Activated CD4-positive, alpha-beta T cell treated with anti-CD3 and anti-CD28 coated beads, Interleukin-2, amount 50 U/mL, for 4 hours (primary cell): ENCODE measurements around the gene CDKL5.
A peak's percentile ranks its signal among the peaks of the same experiment; 100 is the strongest.
"Not testable (repeated sequence)": the region's sequence is repeated elsewhere in the genome, so short reads cannot be mapped to it uniquely, and the experiment has no call there.

Source experiments
- DNase-seq, 2 experiments: peaks; one replicate each; pipeline ENCODE4 v3.0.0-alpha.2; 2020

The CDKL5 gene

DNA sequence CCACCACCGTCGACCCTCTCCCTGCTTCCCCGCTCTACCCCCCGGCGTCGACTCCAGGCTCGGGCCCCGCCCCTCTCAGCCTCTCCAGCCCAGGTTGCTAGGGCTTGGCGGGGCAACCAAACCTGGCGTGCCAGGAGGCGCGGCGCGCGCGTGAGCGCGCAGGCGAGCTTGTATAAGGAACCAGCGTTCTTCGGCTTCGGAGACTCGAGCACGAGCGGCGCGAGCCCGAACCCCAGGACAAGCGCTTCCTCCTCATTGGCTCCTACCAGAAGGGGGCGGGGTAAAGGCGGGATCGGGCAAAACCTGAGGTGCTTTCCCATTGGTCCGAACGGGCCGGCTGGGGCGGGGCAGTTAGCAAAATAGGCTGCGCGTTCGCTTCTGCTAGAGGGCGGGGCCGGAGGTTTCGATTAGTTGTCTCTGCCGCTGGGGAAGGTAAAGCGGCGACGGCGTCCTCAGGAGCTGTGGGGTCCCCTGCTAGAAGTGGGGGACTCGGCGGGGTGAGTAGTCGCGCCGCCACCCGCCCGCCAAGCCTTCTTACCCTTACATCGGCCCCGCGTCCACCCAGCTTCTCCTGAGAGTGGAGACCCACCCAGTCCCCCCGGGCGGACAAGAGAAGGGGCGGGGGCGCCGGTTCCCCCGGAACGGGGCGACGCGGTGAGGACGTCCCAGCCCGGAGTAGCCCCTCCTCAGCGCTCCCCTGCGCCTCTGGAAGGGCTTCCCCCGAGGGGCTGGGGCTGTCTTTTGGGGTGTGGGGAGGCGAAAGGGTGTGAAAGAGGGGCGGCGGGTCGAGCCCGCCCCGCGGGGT is at the start of gene CDKL5:
Gene CDKL5, plus strand, starts transcription at position 410 of the 805 bp plus-strand sequence. CDS start 81,489 bp downstream, outside the sequence.
- DNase-seq = peak; percentile 95 to 96

DNA sequence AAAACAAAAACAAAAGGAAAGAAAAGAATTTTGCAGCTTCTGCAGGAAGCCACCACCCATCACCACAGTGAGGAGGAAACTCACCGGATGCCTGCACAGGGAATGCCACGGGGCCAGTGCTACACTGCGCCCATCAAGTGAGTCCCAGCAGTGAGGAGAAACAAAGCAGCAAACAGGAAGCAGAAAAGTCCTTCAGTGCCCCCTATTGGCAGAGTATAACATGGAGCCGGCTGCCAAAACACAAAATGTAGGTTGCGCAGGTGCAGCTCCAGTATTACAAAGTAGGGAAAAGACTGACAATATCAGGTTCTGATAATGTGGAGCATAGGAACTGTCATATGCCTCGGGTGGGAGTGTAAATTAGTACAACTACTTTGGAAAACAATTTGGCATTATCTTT is 47.6 kb upstream of the CDKL5 start:
- peak; percentile 1 for DNase-seq

DNA sequence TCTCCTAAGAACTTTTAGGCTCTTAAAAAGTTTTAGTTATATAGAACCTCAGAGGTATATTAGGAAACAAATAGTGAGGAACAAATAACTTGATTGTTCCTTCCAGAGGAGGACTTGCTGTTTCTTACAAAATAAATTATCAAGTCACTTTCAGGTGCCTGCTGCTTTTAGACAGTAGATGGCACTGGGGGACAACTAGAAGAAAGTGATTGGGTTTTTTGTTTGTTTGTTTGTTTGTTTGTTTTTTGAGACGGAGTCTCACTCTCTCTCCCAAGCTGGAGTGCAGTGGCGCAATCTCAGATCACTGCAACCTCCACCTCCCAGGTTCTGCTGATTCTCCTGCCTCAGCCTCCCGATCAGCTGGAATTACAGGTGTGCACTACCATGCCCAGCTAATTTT is 35.4 kb upstream of the CDKL5 start:
- no peak for DNase-seq

DNA sequence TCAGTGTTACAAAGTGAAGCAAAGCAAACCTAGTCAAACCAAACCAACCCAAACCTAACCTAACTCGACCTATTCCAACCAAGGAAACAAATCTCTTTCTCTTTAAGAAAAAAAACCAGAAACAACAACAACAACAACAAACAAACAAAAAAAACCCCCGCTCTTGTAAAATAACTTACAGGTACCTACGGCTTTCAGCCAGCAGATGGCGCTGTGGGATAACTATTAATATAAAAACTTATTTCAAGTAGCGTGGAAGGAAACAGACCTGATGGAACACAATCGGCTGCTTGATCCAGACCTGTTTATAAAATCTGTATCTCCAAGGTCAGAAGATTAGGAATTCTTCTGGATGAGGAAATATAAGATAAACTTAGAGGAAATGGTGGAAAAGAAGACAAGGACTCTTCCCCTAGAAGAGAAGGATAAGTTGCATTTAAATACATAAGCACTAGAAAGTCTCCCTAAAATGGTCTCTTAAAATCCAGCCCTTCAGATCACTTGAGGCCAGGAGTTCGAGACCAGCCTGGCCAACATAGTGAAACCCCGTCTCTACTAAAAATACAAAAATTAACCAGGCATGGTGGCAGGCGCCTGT is 34.4 kb upstream of the CDKL5 start:
- DNase-seq = peak; percentile 58 to 59

DNA sequence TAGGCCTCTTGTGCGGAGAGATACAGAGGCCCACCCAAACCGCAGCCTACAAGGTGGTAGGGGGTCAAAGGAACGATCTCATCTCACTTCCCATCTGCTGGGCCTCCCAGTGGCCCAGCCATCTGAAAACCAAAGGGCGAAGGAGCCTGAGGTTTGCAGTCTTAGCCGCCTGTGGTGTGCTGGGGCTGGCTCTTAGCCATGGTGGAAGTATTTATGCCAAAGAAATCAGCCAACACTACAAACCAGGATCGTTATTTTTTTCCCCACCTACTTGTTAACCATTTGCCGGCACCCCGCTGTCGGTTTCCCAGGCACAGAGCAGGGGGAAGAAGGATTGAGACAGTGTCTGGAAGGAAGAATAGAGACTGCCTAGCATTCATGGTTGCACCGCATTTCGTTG is 30.9 kb upstream of the CDKL5 start:
- DNase-seq = no peak

DNA sequence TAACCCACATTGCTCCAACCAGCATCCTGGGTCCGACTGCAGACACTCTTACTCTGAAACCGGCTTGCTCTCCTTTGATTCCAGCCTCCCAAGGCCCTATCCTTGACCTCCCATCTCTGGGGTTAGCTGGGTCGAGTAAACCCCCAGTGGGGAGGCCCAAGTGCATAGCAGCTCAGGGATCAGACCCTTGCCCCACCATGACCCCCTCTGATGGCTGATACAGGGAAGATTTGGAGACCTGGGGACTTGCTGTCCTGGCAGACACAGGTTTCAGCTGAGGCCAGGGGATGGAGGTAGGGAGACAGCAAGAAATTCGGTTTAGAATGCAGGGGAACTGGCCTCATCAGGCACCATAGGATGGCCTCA is 23.6 kb upstream of the CDKL5 start:
- no peak for DNase-seq

DNA sequence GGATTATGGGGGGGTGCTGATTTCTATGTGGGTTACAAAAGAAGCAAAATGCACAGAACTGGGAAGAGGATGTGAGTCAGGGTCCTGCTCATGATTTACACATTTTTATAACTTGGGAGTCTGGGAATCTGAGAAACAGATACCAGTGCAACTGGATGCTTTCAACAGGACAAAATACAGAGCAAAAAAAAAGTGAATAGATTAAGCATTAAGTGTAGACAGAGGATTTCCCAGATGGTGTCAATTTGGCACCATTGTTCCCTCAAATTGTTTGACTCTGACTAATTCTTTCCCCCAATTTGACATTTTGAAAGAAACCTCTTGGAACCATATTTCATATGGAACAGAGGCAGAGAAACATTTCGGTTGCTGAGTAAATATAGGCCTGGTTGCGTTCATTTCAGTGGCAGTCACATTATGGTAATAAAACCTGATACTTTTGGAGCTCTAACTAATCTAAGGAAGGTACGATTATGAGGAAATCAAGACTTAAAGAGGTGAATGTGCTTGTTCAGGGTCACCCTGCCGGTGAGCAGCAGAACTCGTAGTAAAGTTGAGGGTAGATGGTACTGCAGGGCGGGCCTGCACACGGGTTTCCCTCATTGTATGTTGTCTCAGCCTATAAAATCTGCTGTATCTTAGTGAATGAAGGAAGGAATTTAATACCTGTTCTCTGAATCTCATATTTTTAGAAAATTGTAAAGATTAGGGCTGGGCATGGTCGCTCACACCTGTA is 18.7 kb upstream of the CDKL5 start:
- no peak for DNase-seq

DNA sequence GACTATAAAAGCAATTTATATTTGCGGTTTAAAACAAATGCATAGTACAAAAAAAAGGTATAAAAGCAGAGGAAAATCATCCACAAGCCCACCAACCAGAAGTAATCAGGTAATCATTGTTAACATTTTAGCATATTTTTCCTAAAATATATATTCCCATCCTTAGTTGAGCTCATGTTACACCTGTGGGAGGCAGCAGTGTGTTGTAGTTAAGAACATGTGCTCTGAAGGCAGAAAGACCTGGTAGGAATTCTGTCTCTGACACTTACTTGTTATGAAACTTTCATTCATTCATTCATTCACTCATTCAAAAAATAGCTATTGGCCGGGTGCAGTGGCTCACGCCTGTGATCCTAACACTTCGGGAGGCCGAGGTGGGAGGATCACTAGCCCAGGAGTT is 15.4 kb upstream of the CDKL5 start:
- DNase-seq = no peak

DNA sequence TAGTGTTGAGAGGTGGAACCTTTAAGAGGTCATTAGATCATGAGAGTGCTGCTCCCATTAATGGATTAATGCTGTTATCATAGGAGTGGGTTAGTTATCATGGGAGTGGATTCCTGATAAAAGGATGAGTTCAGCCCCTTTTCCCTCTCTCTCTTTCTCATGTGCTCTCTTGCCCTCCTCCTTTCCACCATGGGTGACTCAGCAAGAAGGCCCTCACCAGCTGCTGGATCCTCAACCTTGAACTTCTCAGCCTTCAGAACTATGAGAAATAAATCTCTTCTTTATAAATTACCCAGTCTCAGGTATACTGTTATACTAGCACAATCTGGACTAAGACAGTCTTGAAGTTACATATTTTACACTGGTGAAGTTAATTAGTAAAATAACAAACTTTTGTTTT is 10.0 kb upstream of the CDKL5 start:
- no peak for DNase-seq

DNA sequence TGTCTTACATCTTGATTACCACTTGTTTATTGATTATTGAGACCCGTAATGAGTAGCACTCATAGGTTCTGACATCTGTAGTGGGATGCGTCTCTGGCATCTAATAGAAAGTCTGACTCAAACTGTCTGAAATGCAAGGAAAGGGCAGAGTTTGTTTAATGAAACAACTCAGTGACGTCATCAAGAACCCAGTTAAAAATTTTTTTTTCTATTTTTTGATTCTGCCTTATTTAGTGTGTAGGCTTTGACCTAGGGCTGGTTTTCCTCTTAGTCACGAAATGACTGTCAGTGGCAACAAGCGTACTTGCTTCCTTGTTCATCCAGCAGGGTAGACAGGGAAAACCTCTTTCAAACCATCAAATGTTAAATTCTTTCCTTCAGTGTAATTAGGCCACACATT is 3.1 kb upstream of the CDKL5 start:
- no peak for DNase-seq

DNA sequence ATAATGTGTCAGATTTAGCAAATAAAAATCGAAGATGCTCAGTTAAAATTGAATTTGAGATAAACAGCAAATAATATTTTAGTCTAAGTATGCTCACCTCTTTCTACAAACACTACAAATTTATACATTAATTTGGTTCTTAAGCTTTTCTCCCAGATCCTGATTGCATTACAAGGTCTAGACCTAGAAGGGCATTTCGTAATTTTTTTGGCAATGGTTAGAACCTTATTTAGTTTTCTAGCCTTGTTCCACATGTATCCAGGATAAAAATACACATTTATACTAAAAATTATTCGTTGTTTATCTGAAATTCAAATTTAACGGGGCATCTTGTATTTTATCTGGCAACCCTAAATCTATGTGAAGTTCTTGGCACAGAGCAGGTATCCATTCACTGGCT is 2.5 kb upstream of the CDKL5 start:
- DNase-seq = no peak

DNA sequence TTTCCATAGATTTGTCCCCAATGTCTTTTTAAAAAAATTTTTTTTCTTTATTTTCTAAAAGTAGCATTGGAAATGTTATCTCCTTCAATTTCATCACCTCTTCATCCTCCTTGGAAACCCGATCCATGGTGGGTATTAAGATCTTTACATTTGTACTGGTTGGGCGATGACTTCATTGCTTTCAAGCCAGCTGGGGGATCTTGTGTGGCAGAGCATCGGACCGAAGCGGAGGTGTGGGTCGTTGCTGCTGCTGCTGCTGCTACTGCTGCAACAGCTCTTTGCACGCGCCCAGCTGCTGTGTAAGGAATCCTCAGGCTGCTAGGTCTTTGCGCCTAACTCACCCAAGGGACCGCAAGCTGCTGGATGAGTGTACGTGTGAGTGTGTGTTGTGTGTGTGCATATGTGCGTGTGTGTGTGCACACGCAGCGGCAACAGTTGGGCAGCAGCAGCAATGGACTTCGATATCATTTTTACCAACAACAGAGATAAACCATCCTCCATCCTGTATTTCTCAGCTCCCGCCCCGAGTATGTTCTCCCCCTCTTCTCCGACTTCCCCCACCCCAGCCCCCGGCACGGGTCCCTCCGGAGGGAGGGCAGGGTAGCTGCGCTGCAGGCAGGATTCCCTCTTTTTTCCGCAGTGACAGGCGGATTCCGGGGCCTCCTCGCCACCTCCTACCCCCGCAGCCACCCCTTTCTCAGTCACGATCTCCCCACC is 768 bp upstream of the CDKL5 start:
- peak; percentile 1 to 2 for DNase-seq

DNA sequence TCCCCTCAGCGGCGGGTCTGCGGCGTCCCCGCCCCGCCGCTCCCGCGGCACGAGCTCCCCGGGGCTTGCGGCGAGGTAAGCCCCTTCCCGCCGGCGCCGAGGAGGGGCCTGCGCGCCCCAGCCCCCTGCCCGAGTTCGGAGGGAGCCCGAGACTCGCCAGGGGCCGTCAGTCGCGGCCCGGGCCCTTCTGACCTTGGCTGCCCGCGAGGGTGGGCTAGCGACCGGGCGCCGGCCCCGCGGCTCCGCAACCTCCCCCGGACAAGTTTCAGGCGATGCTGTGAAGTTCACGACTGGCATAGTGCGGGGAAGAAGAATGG is 554 bp downstream of the CDKL5 start:
- peak in 1 of 2 experiments; percentile 0 for DNase-seq

DNA sequence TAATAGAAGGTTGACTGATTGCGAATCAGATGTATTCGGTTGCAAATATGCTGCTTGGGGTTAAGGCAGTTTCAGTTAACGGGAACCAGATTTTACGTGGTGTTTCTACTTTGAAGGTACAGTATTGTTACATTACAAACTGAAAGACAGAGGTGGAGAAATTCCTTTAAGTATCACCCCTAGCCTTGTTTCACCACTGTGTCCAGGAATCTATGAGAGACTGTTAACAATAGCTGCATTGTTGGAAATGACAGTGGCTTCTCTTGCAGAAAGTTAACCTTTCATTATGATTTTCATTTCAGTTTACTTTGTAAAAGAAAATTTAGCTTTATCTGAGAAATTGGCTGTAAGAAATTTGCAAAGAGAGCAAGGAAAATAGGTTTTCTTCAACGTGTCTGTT is 2.6 kb downstream of the CDKL5 start:
- DNase-seq = no peak

DNA sequence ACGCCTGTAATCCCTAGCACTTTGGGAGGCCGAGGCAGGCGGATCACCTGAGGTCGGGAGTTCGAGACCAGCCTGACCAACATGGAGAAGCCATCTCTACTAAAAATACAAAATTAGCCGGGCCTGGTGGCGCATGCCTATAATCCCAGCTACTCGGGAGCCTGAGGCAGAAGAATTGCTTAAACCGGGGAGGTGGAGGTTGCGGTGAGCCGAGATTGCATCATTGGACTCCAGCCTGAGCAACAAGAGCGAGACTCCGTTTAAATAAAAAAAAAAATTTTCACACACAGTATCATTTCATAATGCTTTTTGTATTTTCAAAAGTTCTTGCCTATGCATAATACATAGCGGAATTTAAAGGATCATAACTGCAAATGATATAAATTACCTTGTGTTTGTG is 7.9 kb downstream of the CDKL5 start:
- not testable (repeated sequence) for DNase-seq

DNA sequence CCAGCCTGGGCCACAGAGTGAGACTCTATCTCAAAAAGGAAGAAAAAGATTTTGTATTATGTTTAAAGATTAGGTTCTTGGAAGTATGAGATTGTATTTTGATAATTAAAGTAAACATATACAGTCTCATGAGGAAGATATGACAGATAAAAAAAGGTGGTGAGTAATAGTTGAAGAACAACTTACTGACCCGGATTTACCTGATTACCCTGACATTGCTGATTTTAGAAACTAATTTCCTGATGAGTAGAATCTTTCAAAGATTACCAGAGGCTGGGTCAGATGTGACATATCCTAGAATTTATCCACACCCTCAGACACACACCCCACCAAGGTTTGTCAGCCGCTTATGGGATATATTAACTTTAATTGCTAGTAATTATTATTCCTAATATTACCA is 9.5 kb downstream of the CDKL5 start:
- no peak for DNase-seq

DNA sequence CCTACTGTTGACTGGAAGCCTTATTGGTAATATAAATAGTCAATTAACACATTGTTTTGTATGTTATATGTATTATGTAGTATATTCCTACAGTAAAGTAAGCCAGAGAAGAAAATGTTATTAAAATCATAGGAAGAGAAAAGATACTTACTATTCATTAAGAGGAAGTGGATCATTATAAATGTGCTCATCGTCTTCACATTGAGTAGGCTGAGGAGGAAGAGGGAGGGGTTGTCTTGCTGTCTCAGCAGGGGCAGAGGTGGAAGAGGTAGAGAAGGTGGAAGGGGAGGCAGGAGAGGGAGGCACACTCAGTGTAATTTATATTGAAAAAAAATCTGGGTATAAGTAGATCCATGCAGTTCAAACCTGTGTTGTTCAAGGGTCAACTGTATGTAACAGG is 10.6 kb downstream of the CDKL5 start:
- DNase-seq = no peak

DNA sequence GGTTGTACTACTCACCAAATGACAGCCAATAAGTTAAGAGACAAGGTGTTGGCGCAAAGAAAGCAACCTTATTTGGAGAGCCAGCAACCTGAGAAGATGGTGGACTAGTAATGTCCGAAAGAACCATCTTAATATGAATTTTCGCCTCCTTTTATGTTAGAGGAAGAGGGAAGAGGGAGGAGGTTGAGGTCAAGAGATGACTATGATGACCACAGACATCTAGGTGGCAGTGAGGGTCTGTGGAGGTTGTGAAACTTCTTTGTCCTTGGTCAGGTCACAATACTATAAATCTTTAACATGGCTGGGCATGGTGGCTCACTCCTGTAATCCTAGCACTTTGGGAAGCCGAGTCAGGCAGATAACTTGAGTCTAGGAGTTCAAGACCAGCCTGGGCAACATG is 15.4 kb downstream of the CDKL5 start:
- DNase-seq = no peak

DNA sequence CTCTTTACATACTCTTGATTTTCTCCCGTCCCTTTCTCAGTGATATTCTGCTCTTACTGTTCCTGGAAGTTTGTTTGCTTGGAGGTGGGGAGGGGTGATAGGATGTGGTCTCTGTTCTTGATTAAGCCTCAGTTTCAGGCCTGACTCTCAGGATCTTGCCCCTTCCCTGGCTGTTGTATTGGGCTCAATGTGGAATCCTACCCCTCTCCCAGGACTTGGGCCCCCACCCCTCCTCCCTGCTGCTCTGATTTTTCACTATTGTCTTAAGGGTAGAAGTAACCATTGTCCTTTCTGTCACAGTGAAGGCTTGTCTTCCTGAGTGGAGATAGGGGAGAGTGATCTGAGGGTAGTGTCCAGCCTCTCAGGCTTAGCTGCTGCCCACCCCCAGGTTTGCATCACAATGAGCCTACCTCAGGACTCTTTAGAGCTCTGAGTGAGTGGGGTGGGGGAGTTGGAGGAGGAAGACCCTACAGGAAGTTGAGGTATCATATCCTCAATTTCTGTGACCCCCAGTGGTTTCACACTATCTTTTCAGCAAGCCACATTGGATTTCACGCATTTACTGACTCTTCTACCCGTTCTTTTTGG is 16.5 kb downstream of the CDKL5 start:
- DNase-seq = no peak

DNA sequence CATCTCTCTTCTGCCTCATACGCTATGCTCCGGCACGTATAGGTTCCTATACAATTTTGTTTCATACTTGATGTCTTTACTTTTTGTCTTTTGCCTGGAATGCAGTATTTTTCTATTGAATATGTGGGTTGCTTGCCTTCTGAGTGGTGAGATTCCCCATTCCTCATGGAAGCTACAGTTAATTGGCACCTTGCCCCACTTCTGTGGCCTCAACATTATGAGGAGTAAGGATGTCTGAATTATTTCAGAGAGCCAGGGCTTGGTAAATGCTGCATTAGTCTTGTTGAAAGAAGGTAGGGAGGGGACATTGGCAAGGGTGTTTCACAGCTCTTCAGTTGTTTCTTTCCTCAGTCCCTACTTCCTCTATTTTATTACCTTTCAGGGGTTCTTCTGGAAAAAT is 23.0 kb downstream of the CDKL5 start:
- no peak for DNase-seq

DNA sequence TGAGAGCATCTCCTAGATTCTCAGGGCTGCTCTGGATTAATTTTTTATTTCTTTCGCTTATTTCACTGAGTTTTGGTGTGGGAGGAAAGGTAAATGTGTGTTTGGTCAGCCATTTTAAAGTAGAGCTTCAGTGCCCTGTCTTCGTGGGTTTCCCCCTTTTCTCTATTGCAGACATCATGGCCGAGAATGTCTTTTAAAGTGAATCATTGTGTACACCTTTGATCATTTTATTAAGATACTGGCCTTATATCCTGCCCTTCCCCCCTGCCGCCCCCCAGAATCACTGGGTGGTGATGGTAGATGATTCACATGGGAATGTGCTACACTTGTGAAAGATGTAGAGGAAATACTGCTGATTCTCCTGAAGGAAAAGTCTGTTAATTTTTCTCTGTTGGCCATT is 23.8 kb downstream of the CDKL5 start:
- DNase-seq = no peak

DNA sequence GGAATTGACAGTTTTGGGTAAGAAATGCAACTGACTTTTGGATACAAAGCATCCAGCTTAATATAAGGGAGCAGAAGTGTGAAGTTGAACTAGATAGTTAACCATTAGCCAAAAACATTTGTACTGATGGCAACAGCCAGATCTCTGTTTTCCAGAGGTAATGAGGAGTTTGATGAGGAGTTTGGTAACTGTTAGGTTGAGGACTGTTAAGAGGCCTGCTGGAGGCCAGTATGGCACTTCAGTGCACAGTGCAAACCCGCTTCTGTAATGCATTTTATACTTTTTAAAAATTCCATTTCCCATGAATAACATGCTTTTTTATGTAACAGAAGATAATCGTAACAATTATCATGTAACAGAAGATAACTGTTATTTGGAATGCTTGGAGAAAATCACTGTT is 30.0 kb downstream of the CDKL5 start:
- DNase-seq = no peak

DNA sequence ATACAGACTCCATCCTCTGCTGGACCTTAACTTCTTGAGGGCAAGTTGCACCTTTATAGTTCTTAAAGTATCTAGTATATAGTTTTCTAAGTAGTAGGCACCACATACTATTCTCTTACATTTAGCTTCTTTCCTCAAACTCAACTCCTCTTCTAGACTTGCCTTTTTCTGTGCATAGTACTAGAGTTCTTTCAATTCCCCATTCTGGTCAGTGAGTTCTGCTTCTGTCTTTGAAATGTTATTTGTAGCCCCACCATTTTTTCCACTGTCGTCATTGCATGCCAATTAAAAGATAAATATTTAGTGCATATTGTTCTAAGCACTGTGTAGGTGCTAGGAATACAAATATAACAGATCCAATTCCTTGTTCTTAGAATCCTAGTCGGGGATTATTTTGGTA is 31.6 kb downstream of the CDKL5 start:
- no peak for DNase-seq
